Lower leg skin (tissue), 3 donors: ENCODE results near the gene GPR27.

Source experiments
- CTCF ChIP-seq, 3 donors: fragments of 450-650 bp; IDR thresholded peaks; one replicate each; pipeline ENCODE4 v1.5.1; 2016; ENCODE audit warnings: antibody characterized with exemption in 3 of 3, mild to moderate bottlenecking in 3 of 3, moderate library complexity in 2 of 3
- POLR2A ChIP-seq, 2 donors: fragments of 450-650 bp; IDR thresholded peaks; one replicate each; pipeline ENCODE4 v1.6.1; 2016 to 2017; ENCODE audit warnings: antibody characterized with exemption in 2 of 2, mild to moderate bottlenecking in 1 of 2, moderate library complexity in 1 of 2

GRCh38 chr3:71780430-71780829, 26.8 kb downstream of the GPR27 start:
- TF ChIP-seq CTCF (IDR thresholded peaks at IDR 0.05) = no peak
- no peak for TF ChIP-seq POLR2A (IDR thresholded peaks at IDR 0.05)
